Activated CD4-positive, alpha-beta T cell treated with anti-CD3 and anti-CD28 coated beads for 36 hours (primary cell): ENCODE results near the gene LRRC63. TPM values are rescaled to one million over a fixed set of nuclear protein-coding genes. Genes with fewer than 3 reads are reported as not detected.
A peak's percentile ranks its signal among the peaks of the same experiment; 100 is the strongest.

Experiments
- ATAC-seq: fragments of 200-7000 bp; cut with Tn5 transposase; one replicate; pipeline ENCODE4 v1.10.0; 2021; ENCODE audit warnings: mild to moderate bottlenecking, moderate library complexity
- CTCF ChIA-PET: fragments of 350-600 bp; sonication (Branson Sonifier 250); formaldehyde crosslinking; loops from one replicate; lab custom pipeline; 2021; ENCODE audit warnings: antibody characterized with exemption; lab: Charles Lee
- POLR2A ChIA-PET: fragments of 350-600 bp; sonication (Branson Sonifier 250); formaldehyde crosslinking; loops from one replicate; lab custom pipeline; 2021; ENCODE audit warnings: antibody characterized with exemption, inconsistent platforms; lab: Charles Lee
- DNase-seq: peaks from one replicate; pipeline ENCODE4 v3.0.0-alpha.2; 2020
- H3K27ac Mint-ChIP-seq: one replicate; pipeline ENCODE4 v1.8.0; 2021; ENCODE audit warnings: mixed read lengths
- H3K27me3 Mint-ChIP-seq: one replicate; pipeline ENCODE4 v1.8.0; 2021; ENCODE audit warnings: mixed read lengths
- H3K36me3 Mint-ChIP-seq: one replicate; pipeline ENCODE4 v1.8.0; 2021; ENCODE audit warnings: low read depth, mixed read lengths
- H3K4me1 Mint-ChIP-seq: one replicate; pipeline ENCODE4 v1.8.0; 2021; ENCODE audit warnings: mixed read lengths
- H3K4me3 Mint-ChIP-seq: one replicate; pipeline ENCODE4 v1.8.0; 2021; ENCODE audit warnings: mild to moderate bottlenecking, moderate library complexity, mixed read lengths
- H3K9me3 Mint-ChIP-seq: one replicate; pipeline ENCODE4 v1.8.0; 2021; ENCODE audit warnings: low read depth, mixed read lengths
- intact Hi-C, 2 experiments: fragments of 100-400 bp; cut with DNase I in 1 of 2; cut with micrococcal nuclease in 1 of 2; formaldehyde crosslinking; loops; one replicate each; pipeline versions ENCODE4 v1.14.2 to v1.15.1; 2022 to 2024; cut with DNase I, micrococcal nuclease
- total RNA-seq, 2 experiments: library from RNA; stranded (reverse); gene quantifications; one replicate each; pipeline ENCODE4 v1.2.3, GENCODE V29; 2021

Gene LRRC63
- total RNA-seq, 2 experiments from 2014 or later, result 0.50 to 0.67 TPM

DNA sequence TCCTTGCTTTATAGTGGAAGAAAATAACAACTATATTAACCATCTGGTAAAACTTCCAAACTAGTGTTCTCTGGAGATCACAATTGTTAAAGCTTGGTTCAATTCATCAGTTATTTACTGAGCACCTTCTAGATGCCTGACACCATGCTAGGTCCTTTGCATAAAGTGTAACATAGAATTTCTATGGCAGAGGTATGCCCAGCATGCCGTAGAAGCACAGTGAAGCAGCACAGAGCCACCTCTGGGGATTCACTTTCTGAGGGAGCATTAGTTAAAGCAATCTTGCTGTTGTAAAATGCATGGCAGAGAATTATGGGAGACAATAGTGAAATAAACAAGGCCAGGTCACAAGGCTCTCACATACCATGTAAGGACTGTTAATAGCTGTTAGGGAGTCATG lies 75.2 kb downstream of the LRRC63 start:
- Mint-ChIP-seq H3K27me3 (no peaks in the 10 kb centered on the region), H3K4me1 (peaks cover 16% of the 10 kb centered on the region), H3K27ac (no peak overlapping the region), H3K9me3 (no peaks in the 10 kb centered on the region), H3K4me3 (no peak overlapping the region), H3K36me3 (no peaks in the 10 kb centered on the region)
- DNase-seq, result no peak
- intact Hi-C loops, result loop anchor here (5.0 to 10.0 kb wide), 2 partner anchors 35 to 662 kb away; no protein-coding TSS in a partner anchor
- ChIA-PET POLR2A (no interaction called here), CTCF (interaction anchor here (0.6 to 1.9 kb wide), 2 partner anchors 9 to 13 kb away, joined by 3 to 7 read pairs; no protein-coding TSS in a partner anchor)
- no peak for ATAC-seq

DNA sequence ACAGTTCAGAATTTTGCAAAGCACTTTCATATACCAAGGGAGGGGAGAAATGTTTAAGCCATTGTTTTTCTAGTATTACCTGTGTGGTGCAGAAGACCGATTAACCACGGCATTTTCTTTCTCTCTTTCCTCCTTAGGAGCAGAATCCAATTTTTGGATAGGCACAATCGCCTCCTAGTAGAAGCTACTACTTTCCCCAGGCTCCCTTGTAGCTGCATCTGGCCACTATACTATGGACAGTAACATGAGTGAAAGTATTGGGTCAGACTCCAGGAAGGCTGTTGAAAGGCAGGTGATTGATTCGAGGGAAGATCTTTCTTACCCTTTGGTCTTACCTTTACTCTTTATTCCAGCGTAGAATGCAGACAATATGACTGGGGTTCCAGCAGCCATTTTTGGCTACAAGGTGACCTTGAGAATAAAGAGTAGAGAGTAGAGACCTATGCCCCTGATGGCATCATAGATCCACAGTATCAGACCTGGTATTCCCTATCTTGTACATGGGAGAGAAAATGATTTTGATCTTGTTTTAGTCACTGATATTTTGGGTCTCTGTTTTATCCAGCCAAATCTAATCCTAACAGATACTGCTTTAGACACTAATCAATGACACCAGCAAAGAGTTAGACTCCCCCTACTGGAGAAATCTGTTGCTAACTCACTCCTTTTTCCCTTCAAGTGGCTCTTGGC lies 77.0 kb downstream of the LRRC63 start:
- DNase-seq (no peak), ATAC-seq (peak; percentile 82)
- ChIA-PET CTCF (interaction anchor here (0.7 to 2.6 kb wide), 13 partner anchors 9 to 421 kb away, joined by 3 to 16 read pairs (median 4); no protein-coding TSS in a partner anchor), POLR2A (interaction anchor here (0.7 kb wide), 1 partner anchor 313 kb away, joined by 3 read pairs; no protein-coding TSS in a partner anchor)
- no peaks in the 10 kb centered on the region for H3K9me3 Mint-ChIP-seq
- no peaks in the 10 kb centered on the region for H3K27me3 Mint-ChIP-seq
- no peak overlapping the region for H3K27ac Mint-ChIP-seq
- peaks cover 27% of the 10 kb centered on the region for H3K4me1 Mint-ChIP-seq
- intact Hi-C loops, result loop anchor here (1.0 to 10.0 kb wide), 4 partner anchors 33 to 664 kb away; partner anchors contain the start of gene ZC3H13 (in 1 of the 2)
- no peaks in the 10 kb centered on the region for H3K36me3 Mint-ChIP-seq
- H3K4me3 Mint-ChIP-seq, result no peak overlapping the region

- no peak for ATAC-seq
- CTCF ChIA-PET, result interaction anchor here (0.6 to 4.4 kb wide), 18 partner anchors 10 to 722 kb away, joined by 3 to 35 read pairs (median 4); no protein-coding TSS in a partner anchor
- Mint-ChIP-seq H3K9me3 (no peaks in the 10 kb centered on the region), H3K4me3 (no peak overlapping the region), H3K4me1 (peaks cover 32% of the 10 kb centered on the region), H3K27me3 (no peaks in the 10 kb centered on the region), H3K36me3 (no peaks in the 10 kb centered on the region), H3K27ac (no peak overlapping the region)
- no peak for DNase-seq
- intact Hi-C loops, result loop anchor here (1.0 to 10.0 kb wide), 4 partner anchors 32 to 665 kb away; partner anchors contain the start of gene ZC3H13 (in 1 of the 2)
- POLR2A ChIA-PET, result no interaction called here
Measured at GRCh38 chr13:46289260-46289955, 77.7 kb downstream of the LRRC63 start.

- H3K36me3 Mint-ChIP-seq, result no peaks in the 10 kb centered on the region
- DNase-seq (no peak), ATAC-seq (no peak)
- no peaks in the 10 kb centered on the region for H3K27me3 Mint-ChIP-seq
- no peak overlapping the region for H3K27ac Mint-ChIP-seq
- intact Hi-C loops, result loop anchor here in 1 of 2 experiments (5.0 kb wide), 1 partner anchor 108 kb away; the partner anchor contains the start of gene LCP1
- H3K4me3 Mint-ChIP-seq, result no peak overlapping the region
- CTCF ChIA-PET, result interaction anchor here (1.0 to 4.4 kb wide), 11 partner anchors 9 to 165 kb away, joined by 3 to 35 read pairs (median 5); no protein-coding TSS in a partner anchor
- POLR2A ChIA-PET, result interaction anchor here (1.2 kb wide), 1 partner anchor 31 kb away, joined by 3 read pairs; no protein-coding TSS in a partner anchor
- H3K9me3 Mint-ChIP-seq, result no peaks in the 10 kb centered on the region
- H3K4me1 Mint-ChIP-seq, result peaks cover 41% of the 10 kb centered on the region
Measured at GRCh38 chr13:46290434-46290833, 78.7 kb downstream of the LRRC63 start.

- POLR2A ChIA-PET, result interaction anchor here (1.1 kb wide), 1 partner anchor 11 kb away, joined by 5 read pairs; no protein-coding TSS in a partner anchor
- ATAC-seq, result no peak
- H3K4me1 Mint-ChIP-seq, result peaks cover 66% of the 10 kb centered on the region
- no peaks in the 10 kb centered on the region for H3K27me3 Mint-ChIP-seq
- H3K36me3 Mint-ChIP-seq, result no peaks in the 10 kb centered on the region
- H3K9me3 Mint-ChIP-seq, result no peaks in the 10 kb centered on the region
- no peak for DNase-seq
- H3K27ac Mint-ChIP-seq, result peak overlapping the region; percentile 49
- no peak overlapping the region for H3K4me3 Mint-ChIP-seq
- CTCF ChIA-PET, result interaction anchor here (1.3 to 4.4 kb wide), 2 partner anchors 27 to 167 kb away, joined by 3 to 35 read pairs; no protein-coding TSS in a partner anchor
- intact Hi-C loops, result loop anchor here in 1 of 2 experiments (5.0 kb wide), 1 partner anchor 111 kb away; the partner anchor contains the start of gene LCP1
Measured at GRCh38 chr13:46293436-46293835, 81.7 kb downstream of the LRRC63 start.

- peak; percentile 88 for ATAC-seq
- Mint-ChIP-seq H3K4me3 (peak overlapping the region; percentile 44), H3K36me3 (peaks cover 8% of the 10 kb centered on the region), H3K9me3 (peaks cover 4% of the 10 kb centered on the region), H3K27me3 (no peaks in the 10 kb centered on the region), H3K4me1 (peaks cover 60% of the 10 kb centered on the region), H3K27ac (peak overlapping the region; percentile 95)
- peak; percentile 75 for DNase-seq
- intact Hi-C loops, result loop anchor here (1.0 to 5.0 kb wide), 3 partner anchors 26 to 127 kb away; partner anchors contain the start of gene LCP1 (in 1 of the 2)
- ChIA-PET POLR2A (interaction anchor here (0.6 to 1.3 kb wide), 3 partner anchors 26 to 113 kb away, joined by 3 to 6 read pairs (median 3); partner anchors contain the start of gene LCP1), CTCF (interaction anchor here (0.6 to 2.5 kb wide), 10 partner anchors 18 to 909 kb away, joined by 3 to 13 read pairs (median 4); no protein-coding TSS in a partner anchor)
Measured at GRCh38 chr13:46295491-46296114, 83.9 kb downstream of the LRRC63 start.

- peaks cover 8% of the 10 kb centered on the region for H3K36me3 Mint-ChIP-seq
- H3K4me1 Mint-ChIP-seq, result peaks cover 56% of the 10 kb centered on the region
- POLR2A ChIA-PET, result interaction anchor here (1.2 to 1.3 kb wide), 2 partner anchors 25 to 114 kb away, joined by 3 to 6 read pairs; partner anchors contain the start of gene LCP1
- ATAC-seq, result peak; percentile 69
- H3K27ac Mint-ChIP-seq, result peak overlapping the region; percentile 95
- intact Hi-C loops, result loop anchor here (1.0 to 5.0 kb wide), 3 partner anchors 25 to 127 kb away; partner anchors contain the start of gene LCP1 (in 1 of the 2)
- no peaks in the 10 kb centered on the region for H3K27me3 Mint-ChIP-seq
- peak; percentile 21 for DNase-seq
- CTCF ChIA-PET, result interaction anchor here (0.6 to 2.5 kb wide), 10 partner anchors 18 to 164 kb away, joined by 3 to 13 read pairs (median 4); no protein-coding TSS in a partner anchor
- peaks cover 4% of the 10 kb centered on the region for H3K9me3 Mint-ChIP-seq
- peak overlapping the region; percentile 44 for H3K4me3 Mint-ChIP-seq
Measured at GRCh38 chr13:46296115-46296822, 84.5 kb downstream of the LRRC63 start.

DNA sequence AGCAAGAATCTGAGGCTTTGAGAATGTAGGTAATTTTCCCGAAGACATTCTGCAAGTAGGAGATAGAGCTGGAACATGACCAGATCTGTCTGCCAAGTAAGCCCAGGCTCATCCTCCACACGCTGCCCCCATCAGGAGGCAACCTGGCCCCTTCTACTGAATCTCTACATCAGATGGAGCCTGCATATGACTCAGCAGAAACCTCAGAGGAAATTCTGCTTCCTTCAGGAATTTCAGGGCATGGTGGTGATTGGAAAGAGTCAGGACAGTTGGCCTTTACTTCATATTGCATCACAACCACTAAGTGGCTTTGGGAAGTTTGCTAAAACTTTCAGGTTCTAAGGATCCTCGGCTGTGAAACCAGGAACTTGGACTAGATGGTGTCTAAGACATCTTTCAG lies 85.2 kb downstream of the LRRC63 start:
- H3K4me3 Mint-ChIP-seq, result no peak overlapping the region
- peaks cover 11% of the 10 kb centered on the region for H3K36me3 Mint-ChIP-seq

DNA sequence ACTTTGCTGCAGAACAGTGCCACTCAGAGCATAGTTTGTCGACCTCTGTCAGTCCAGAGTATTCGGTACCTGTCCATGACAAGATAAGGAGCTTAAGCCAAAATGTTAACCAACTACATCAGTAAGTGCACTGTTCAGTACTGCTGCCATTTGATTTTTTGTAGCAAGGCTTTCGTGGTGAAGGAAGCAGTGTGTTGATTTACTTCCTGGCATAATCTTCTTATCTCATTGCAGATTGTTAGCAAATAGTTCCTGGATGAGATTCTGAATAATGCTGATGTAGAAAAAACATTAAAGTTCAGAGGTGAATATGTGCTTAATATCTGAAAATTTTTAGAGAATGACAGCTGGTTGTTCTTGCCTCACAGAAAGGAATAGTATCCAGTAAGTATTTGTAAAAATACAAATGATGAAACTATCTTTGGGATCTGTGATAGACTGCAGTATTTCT lies 85.7 kb downstream of the LRRC63 start:
- intact Hi-C loops, result loop anchor here in 1 of 2 experiments (2.0 to 5.0 kb wide), 2 partner anchors 115 to 129 kb away; partner anchors contain the start of gene LCP1
- ChIA-PET POLR2A (no interaction called here), CTCF (interaction anchor here (1.1 to 2.5 kb wide), 3 partner anchors 19 to 142 kb away, joined by 3 to 13 read pairs (median 5); no protein-coding TSS in a partner anchor)
- ATAC-seq (no peak), DNase-seq (no peak)
- Mint-ChIP-seq H3K36me3 (peaks cover 14% of the 10 kb centered on the region), H3K4me3 (no peak overlapping the region), H3K27me3 (no peaks in the 10 kb centered on the region), H3K4me1 (peaks cover 52% of the 10 kb centered on the region), H3K27ac (peak overlapping the region; percentile 95), H3K9me3 (peaks cover 10% of the 10 kb centered on the region)

More for the DNA sequence above, 85.2 kb downstream of the LRRC63 start:
- CTCF ChIA-PET, result interaction anchor here (1.1 to 2.5 kb wide), 6 partner anchors 18 to 142 kb away, joined by 3 to 13 read pairs (median 5); no protein-coding TSS in a partner anchor
- no peak for ATAC-seq
- POLR2A ChIA-PET, result no interaction called here
- DNase-seq, result no peak
- peaks cover 7% of the 10 kb centered on the region for H3K9me3 Mint-ChIP-seq
- peak overlapping the region; percentile 95 for H3K27ac Mint-ChIP-seq
- H3K4me1 Mint-ChIP-seq, result peaks cover 52% of the 10 kb centered on the region
- intact Hi-C loops, result loop anchor here (1.0 to 5.0 kb wide), 3 partner anchors 24 to 128 kb away; partner anchors contain the start of gene LCP1 (in 1 of the 2)
- H3K27me3 Mint-ChIP-seq, result no peaks in the 10 kb centered on the region
